H9 (cell line): ENCODE data around the gene CSF1R. TPM values are rescaled to one million over a fixed set of nuclear protein-coding genes. Genes with fewer than 3 reads are reported as not detected.

Source experiments
- DNase-seq: peaks from one replicate; pipeline ENCODE4 v3.0.0-alpha.2; 2017
- H2AFZ ChIP-seq: one replicate; pipeline ENCODE4 v1.6.1; 2013; ENCODE audit warnings: mild to moderate bottlenecking, low read length, control low read depth, moderate library complexity
- H2AK5ac ChIP-seq: 2 replicates; pipeline ENCODE4 v1.6.1; 2013; ENCODE audit warnings: low read length, control low read depth, mixed read lengths; ENCODE audit not compliant: insufficient read length
- H2BK120ac ChIP-seq: one replicate; pipeline ENCODE4 v1.6.1; 2013; ENCODE audit warnings: low read depth, mild to moderate bottlenecking, low read length, control low read depth, inconsistent platforms; ENCODE audit not compliant: poor library complexity, severe bottlenecking
- H2BK12ac ChIP-seq: 2 replicates; pipeline ENCODE4 v1.6.1; 2013; ENCODE audit warnings: low read length, control low read depth, mixed read lengths, low read depth; ENCODE audit not compliant: insufficient read length
- H2BK15ac ChIP-seq: 2 replicates; pipeline ENCODE4 v1.6.1; 2013; ENCODE audit warnings: low read depth, low read length, control low read depth
- H2BK20ac ChIP-seq: one replicate; pipeline ENCODE4 v1.6.1; 2013; ENCODE audit warnings: low read depth, mild to moderate bottlenecking, low read length, control low read depth, inconsistent platforms; ENCODE audit not compliant: poor library complexity, severe bottlenecking
- H2BK5ac ChIP-seq: 2 replicates; pipeline ENCODE4 v1.6.1; 2013; ENCODE audit warnings: low read length, control low read depth, mixed read lengths; ENCODE audit not compliant: insufficient read length
- H3K14ac ChIP-seq: 2 replicates; pipeline ENCODE4 v1.6.1; 2013; ENCODE audit warnings: low read length, control low read depth; ENCODE audit not compliant: insufficient read depth
- H3K18ac ChIP-seq: 2 replicates; pipeline ENCODE4 v1.6.1; 2013; ENCODE audit warnings: low read depth, mild to moderate bottlenecking, mixed read lengths, low read length, control low read depth; ENCODE audit not compliant: insufficient read length
- H3K23ac ChIP-seq: 2 replicates; pipeline ENCODE4 v1.6.1; 2013; ENCODE audit warnings: low read length, control low read depth, mixed read lengths, low read depth; ENCODE audit not compliant: insufficient read length
- H3K23me2 ChIP-seq: 2 replicates; pipeline ENCODE4 v1.6.1; 2013; ENCODE audit warnings: low read depth, mild to moderate bottlenecking, mixed read lengths, low read length, control low read depth; ENCODE audit not compliant: insufficient read length, poor library complexity, severe bottlenecking
- H3K27ac ChIP-seq: 2 replicates; pipeline ENCODE4 v1.5.1; 2013; ENCODE audit warnings: low read length, control low read depth, mixed read lengths, low read depth; ENCODE audit not compliant: insufficient read length
- H3K27me3 ChIP-seq: 2 replicates; pipeline ENCODE4 v1.6.1; 2013; ENCODE audit warnings: low read length, control low read depth, inconsistent platforms; ENCODE audit not compliant: insufficient read depth
- H3K4ac ChIP-seq: 2 replicates; pipeline ENCODE4 v1.6.1; 2013; ENCODE audit warnings: low read depth, mild to moderate bottlenecking, control low read depth, inconsistent platforms, low read length, moderate library complexity
- H3K4me1 ChIP-seq: 2 replicates; pipeline ENCODE4 v1.6.1; 2013; ENCODE audit warnings: low read length, control low read depth, inconsistent platforms; ENCODE audit not compliant: insufficient read depth
- H3K4me2 ChIP-seq: 2 replicates; pipeline ENCODE4 v1.6.1; 2013; ENCODE audit warnings: low read length, control low read depth, mixed read lengths; ENCODE audit not compliant: insufficient read length, insufficient read depth
- H3K56ac ChIP-seq: 2 replicates; pipeline ENCODE4 v1.6.1; 2013; ENCODE audit warnings: low read depth, mild to moderate bottlenecking, mixed read lengths, low read length, control low read depth; ENCODE audit not compliant: insufficient read length
- H3K79me1 ChIP-seq: 2 replicates; pipeline ENCODE4 v1.6.1; 2013; ENCODE audit warnings: low read depth, mild to moderate bottlenecking, moderate library complexity, low read length, control low read depth, inconsistent platforms; ENCODE audit not compliant: insufficient read depth, poor library complexity, severe bottlenecking
- H3K79me2 ChIP-seq: 2 replicates; pipeline ENCODE4 v1.6.1; 2013; ENCODE audit warnings: low read length, control low read depth, inconsistent platforms; ENCODE audit not compliant: insufficient read depth
- H3K9ac ChIP-seq: 2 replicates; pipeline ENCODE4 v1.6.1; 2013; ENCODE audit warnings: low read length, control low read depth, mixed read lengths; ENCODE audit not compliant: insufficient read length; ENCODE audit errors: extremely low read depth
- H3K9me3 ChIP-seq: one replicate; pipeline ENCODE4 v1.6.1; 2013; ENCODE audit warnings: low read depth, low read length, inconsistent platforms; ENCODE audit not compliant: control insufficient read depth
- H3T11ph ChIP-seq: one replicate; pipeline ENCODE4 v1.6.1; 2013; ENCODE audit warnings: mild to moderate bottlenecking, low read length, control low read depth, inconsistent platforms
- H4K20me1 ChIP-seq: one replicate; pipeline ENCODE4 v1.6.1; 2013; ENCODE audit not compliant: control insufficient read depth, insufficient read length, insufficient read depth
- H4K5ac ChIP-seq: 2 replicates; pipeline ENCODE4 v1.6.1; 2013; ENCODE audit warnings: low read depth, mild to moderate bottlenecking, mixed read lengths, low read length, control low read depth; ENCODE audit not compliant: insufficient read length
- H4K8ac ChIP-seq: replicated peaks from 2 replicates; pipeline ENCODE4 v1.6.1; 2013; ENCODE audit warnings: low read length, control low read depth, mixed read lengths, low read depth; ENCODE audit not compliant: insufficient read length
- H4K91ac ChIP-seq: 2 replicates; pipeline ENCODE4 v1.6.1; 2013; ENCODE audit warnings: low read depth, mild to moderate bottlenecking, moderate library complexity, mixed read lengths, low read length, control low read depth; ENCODE audit not compliant: insufficient read length
- H3K27ac Mint-ChIP-seq, 3 experiments: 2 replicates in 2 of 3; 3 replicates in 1 of 3; pipeline ENCODE4 v1.8.0; 2020 to 2021; ENCODE audit warnings: mixed read lengths in 3 of 3, mild to moderate bottlenecking in 1 of 3, moderate library complexity in 1 of 3
- H3K27me3 Mint-ChIP-seq: 2 replicates; pipeline ENCODE4 v1.8.0; 2021; ENCODE audit warnings: low read depth, mild to moderate bottlenecking, moderate library complexity, mixed read lengths
- H3K36me3 Mint-ChIP-seq, 3 experiments: 2 replicates in 2 of 3; 3 replicates in 1 of 3; pipeline ENCODE4 v1.8.0; 2020 to 2021; ENCODE audit warnings: low read depth in 3 of 3, mixed read lengths in 3 of 3; ENCODE audit not compliant: insufficient read depth in 1 of 3
- H3K4me1 Mint-ChIP-seq, 2 experiments: 2 replicates each; pipeline ENCODE4 v1.8.0; 2020; ENCODE audit warnings: mixed read lengths in 2 of 2
- H3K4me3 Mint-ChIP-seq, 2 experiments: 2 replicates in 1 of 2; 3 replicates in 1 of 2; pipeline ENCODE4 v1.8.0; 2020 to 2021; ENCODE audit warnings: mild to moderate bottlenecking in 2 of 2, mixed read lengths in 2 of 2, moderate library complexity in 1 of 2
- H3K9me3 Mint-ChIP-seq, 2 experiments: 2 replicates in 1 of 2; 3 replicates in 1 of 2; pipeline ENCODE4 v1.8.0; 2020; ENCODE audit warnings: mild to moderate bottlenecking in 2 of 2, mixed read lengths in 2 of 2, moderate library complexity in 1 of 2
- CTCF ChIP-seq: fragments of 200-600 bp; sonication (generic); conservative IDR thresholded peaks from 3 replicates; pipeline ENCODE4 v1.8.0; 2021; ENCODE audit warnings: antibody characterized with exemption, mild to moderate bottlenecking
- WGBS: extraction: QIAGEN DNeasy Blood & Tissue Kit; methylation state at CpG from one replicate; pipeline ENCODE4 v1.1.7; 2013; ENCODE audit warnings: missing lambda C conversion rate, low lambda C conversion rate, mixed read lengths; ENCODE audit not compliant: insufficient read length; ENCODE audit errors: extremely low coverage; 5-methylcytosine and 5-hydroxymethylcytosine counted together
- total RNA-seq: library from RNA; stranded (reverse); gene quantifications from 2 replicates; pipeline ENCODE4 v1.2.1, GENCODE V29; 2021

Gene CSF1R
- total RNA-seq, 1 experiment from 2014 or later, result 0.13 TPM

DNA sequence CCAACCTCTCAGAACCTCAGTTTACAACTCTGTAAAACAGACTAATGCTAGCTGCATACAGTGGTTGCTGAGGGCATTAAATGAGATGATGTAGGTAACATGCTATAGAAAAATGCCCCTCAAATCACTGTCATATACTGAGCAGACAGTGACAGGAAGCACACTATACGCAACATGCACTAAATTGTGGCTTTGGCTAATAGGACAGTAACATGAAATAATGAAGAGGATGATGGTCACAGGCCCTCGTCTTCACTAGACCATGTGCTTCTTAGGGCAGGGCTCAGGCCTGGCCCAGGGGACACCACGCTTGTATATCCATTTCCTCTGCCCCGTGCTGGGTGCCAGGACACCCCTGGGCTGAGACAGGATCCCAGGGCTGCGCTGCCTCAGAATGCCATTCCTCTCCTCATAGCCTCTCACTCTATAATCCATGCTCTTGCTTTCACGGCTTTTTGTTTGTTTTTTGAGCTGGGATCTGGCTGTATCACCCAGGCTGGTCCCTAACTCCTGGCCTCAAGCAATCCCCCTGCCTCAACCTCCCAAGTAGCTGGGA is 18.9 kb downstream of the CSF1R start:
- Histone ChIP-seq H4K8ac (no peak overlapping the region), H4K91ac (no peak overlapping the region), H3T11ph (no peak overlapping the region), H3K4ac (no peak overlapping the region), H2AFZ (no peak overlapping the region), H2AK5ac (no peak overlapping the region), H4K20me1 (no peaks in the 10 kb centered on the region), H2BK12ac (no peak overlapping the region), H2BK20ac (no peak overlapping the region), H3K18ac (no peak overlapping the region), H3K4me2 (no peak overlapping the region), H3K79me1 (no peaks in the 10 kb centered on the region), H3K14ac (no peak overlapping the region), H2BK15ac (no peak overlapping the region), H3K56ac (no peak overlapping the region), H3K9me3 (no peaks in the 10 kb centered on the region), H3K27ac (no peak overlapping the region), H4K5ac (no peak overlapping the region), H3K23ac (no peak overlapping the region), H3K27me3 (no peaks in the 10 kb centered on the region), H2BK120ac (no peak overlapping the region), H3K23me2 (no peaks in the 10 kb centered on the region), H3K9ac (no peak overlapping the region), H3K4me1 (no peaks in the 10 kb centered on the region), H3K79me2 (no peaks in the 10 kb centered on the region), H2BK5ac (no peak overlapping the region)
- TF ChIP-seq CTCF, result no peak
- Mint-ChIP-seq H3K27ac (peak overlapping the region in 1 of 3 experiments; percentile 85; a peak in 1 of 7 replicates), H3K9me3 (no peaks in the 10 kb centered on the region; a peak in 1 of 5 replicates), H3K4me1 (peaks cover 5 to 21% of the 10 kb centered on the region in 2 experiments; a peak in 3 of 4 replicates), H3K36me3 (no peaks in the 10 kb centered on the region), H3K4me3 (no peak overlapping the region), H3K27me3 (peaks cover 18% of the 10 kb centered on the region)
- no CpG with 5 or more reads among the region's 6 CpGs for WGBS
- no peak for DNase-seq
